ENCODE data around the gene ENAH.

DNA sequence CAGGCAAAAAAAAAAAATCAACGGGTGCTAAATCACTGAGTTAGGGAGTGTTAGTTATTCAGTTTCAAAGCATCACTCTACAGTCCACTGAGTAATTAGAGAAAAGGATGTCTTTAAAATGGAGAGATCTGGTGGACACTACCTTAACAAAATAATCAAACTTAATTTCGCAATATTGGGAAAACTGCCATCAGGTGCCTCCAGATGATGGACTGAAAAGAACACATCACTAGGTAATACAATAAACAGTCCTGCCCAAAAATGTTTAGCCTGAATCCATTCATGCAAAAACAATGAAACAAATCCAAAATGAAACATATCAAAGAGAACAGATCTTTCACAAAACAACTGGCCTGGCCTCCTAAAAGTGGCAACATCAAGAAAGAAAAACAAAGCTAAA, 54.1 kb downstream of the ENAH start:
- TF ChIP-seq, protein P1, sequence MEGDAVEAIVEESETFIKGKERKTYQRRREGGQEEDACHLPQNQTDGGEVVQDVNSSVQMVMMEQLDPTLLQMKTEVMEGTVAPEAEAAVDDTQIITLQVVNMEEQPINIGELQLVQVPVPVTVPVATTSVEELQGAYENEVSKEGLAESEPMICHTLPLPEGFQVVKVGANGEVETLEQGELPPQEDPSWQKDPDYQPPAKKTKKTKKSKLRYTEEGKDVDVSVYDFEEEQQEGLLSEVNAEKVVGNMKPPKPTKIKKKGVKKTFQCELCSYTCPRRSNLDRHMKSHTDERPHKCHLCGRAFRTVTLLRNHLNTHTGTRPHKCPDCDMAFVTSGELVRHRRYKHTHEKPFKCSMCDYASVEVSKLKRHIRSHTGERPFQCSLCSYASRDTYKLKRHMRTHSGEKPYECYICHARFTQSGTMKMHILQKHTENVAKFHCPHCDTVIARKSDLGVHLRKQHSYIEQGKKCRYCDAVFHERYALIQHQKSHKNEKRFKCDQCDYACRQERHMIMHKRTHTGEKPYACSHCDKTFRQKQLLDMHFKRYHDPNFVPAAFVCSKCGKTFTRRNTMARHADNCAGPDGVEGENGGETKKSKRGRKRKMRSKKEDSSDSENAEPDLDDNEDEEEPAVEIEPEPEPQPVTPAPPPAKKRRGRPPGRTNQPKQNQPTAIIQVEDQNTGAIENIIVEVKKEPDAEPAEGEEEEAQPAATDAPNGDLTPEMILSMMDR (IDR thresholded peaks at IDR 0.05) = no peak
- TF ChIP-seq POLR2A (IDR thresholded peaks at IDR 0.05) = no peak
